Measurements from ENCODE around the gene OXCT2.

The OXCT2 gene

GRCh38 chr1:39729030-39729429, 42.1 kb downstream of the OXCT2 start:
- DNase-seq: no peak

GRCh38 chr1:39727932-39728317, 43.2 kb downstream of the OXCT2 start:
- no peak for DNase-seq

- no peak for DNase-seq
Measured at GRCh38 chr1:39727221-39727931, 43.8 kb downstream of the OXCT2 start.

GRCh38 chr1:39726600-39726999, 44.5 kb downstream of the OXCT2 start:
- no peak for DNase-seq

- no peak for DNase-seq
Measured at GRCh38 chr1:39722495-39722894, 48.7 kb downstream of the OXCT2 start.

GRCh38 chr1:39721664-39722063, 49.5 kb downstream of the OXCT2 start:
- no peak for DNase-seq

- no peak for DNase-seq
Measured at GRCh38 chr1:39720094-39720999, 50.8 kb downstream of the OXCT2 start.

Measured in GOT3 (cell line).